ENCODE results near the gene SHPK. TPM values are rescaled to one million over a fixed set of nuclear protein-coding genes. Genes with fewer than 3 reads are reported as not detected.

Gene SHPK
- total RNA-seq, 1 donor from 2014 or later = 21.8 TPM

GRCh38 chr17:3660311-3660891, 24.4 kb upstream of the SHPK start:
- DNase-seq = no peak

GRCh38 chr17:3659541-3660111, 23.6 kb upstream of the SHPK start:
- DNase-seq = peak; percentile 83

GRCh38 chr17:3658784-3659449, 22.9 kb upstream of the SHPK start:
- no peak for DNase-seq

- DNase-seq = no peak
These were observed 22.1 kb upstream of the SHPK start for GRCh38 chr17:3657874-3658783.

GRCh38 chr17:3657588-3657869, 21.5 kb upstream of the SHPK start:
- DNase-seq = no peak

GRCh38 chr17:3656755-3657587, 20.9 kb upstream of the SHPK start:
- no peak for DNase-seq

- DNase-seq = no peak
These were observed 20.3 kb upstream of the SHPK start for GRCh38 chr17:3656353-3656752.

GRCh38 chr17:3655766-3656165, 19.7 kb upstream of the SHPK start:
- DNase-seq = no peak

- DNase-seq = peak; percentile 83
These were observed 11.9 kb upstream of the SHPK start for GRCh38 chr17:3647769-3648555.

- DNase-seq = no peak
These were observed 11.2 kb upstream of the SHPK start for GRCh38 chr17:3647251-3647650.

GRCh38 chr17:3645310-3645709, 9.3 kb upstream of the SHPK start:
- no peak for DNase-seq

- DNase-seq = no peak
These were observed 7.9 kb upstream of the SHPK start for GRCh38 chr17:3643889-3644349.

- DNase-seq = no peak
These were observed 5.9 kb upstream of the SHPK start for GRCh38 chr17:3641717-3642486.

GRCh38 chr17:3641014-3641413, 5.0 kb upstream of the SHPK start:
- no peak for DNase-seq

GRCh38 chr17:3639981-3640596, 4.0 kb upstream of the SHPK start:
- DNase-seq = no peak

- DNase-seq = peak; percentile 34
These were observed 891 bp upstream of the SHPK start for GRCh38 chr17:3636908-3637373.

GRCh38 chr17:3635474-3636153, 436 bp downstream of the SHPK start:
- DNase-seq = peak; percentile 27

- no peak for DNase-seq
These were observed 3.8 kb downstream of the SHPK start for GRCh38 chr17:3632287-3632686.

- no peak for DNase-seq
These were observed 5.3 kb downstream of the SHPK start for GRCh38 chr17:3630781-3631180.

GRCh38 chr17:3627769-3628167, 8.3 kb downstream of the SHPK start:
- DNase-seq = no peak

Data from dermis blood vessel endothelial cell (primary cell).